Activated CD4-positive, alpha-beta T cell treated with anti-CD3 and anti-CD28 coated beads, Interleukin-10, Interleukin-2, amounts not matched to agents 100 ng/mL and 50 ng/mL, durations not matched to agents 16 hours and 8 hours (primary cell): ENCODE results near the gene PLCB2.

Experiments used
- DNase-seq: peaks from one replicate; pipeline ENCODE4 v3.0.0-alpha.2; 2020

Gene PLCB2

DNA sequence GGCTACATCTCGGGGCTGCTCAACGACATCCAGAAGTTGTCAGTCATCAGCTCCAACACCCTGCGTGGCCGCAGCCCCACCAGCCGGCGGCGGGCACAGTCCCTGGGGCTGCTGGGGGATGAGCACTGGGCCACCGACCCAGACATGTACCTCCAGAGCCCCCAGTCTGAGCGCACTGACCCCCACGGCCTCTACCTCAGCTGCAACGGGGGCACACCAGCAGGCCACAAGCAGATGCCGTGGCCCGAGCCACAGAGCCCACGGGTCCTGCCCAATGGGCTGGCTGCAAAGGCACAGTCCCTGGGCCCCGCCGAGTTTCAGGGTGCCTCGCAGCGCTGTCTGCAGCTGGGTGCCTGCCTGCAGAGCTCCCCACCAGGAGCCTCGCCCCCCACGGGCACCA lies 41.9 kb downstream of the PLCB2 start:
- no peak for DNase-seq

DNA sequence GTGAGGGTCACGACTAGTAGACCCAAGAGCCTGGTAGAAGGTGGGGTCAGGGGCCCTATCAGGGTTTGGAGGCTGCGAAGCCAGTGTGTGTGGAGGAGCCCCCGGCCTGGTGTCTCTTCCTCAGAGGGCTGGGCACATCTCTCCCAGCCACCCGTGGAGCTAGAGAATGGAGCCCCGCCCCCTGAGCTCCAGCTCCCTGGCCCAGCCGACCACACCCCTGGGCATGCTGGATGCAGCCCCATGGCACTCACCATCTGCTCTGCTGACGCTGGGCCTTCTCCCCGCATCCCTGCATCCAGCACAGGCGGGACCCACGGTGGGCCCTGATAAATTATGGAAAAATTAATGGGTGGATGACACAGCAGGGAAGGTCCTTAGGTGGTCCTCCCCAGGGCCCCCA lies 42.4 kb downstream of the PLCB2 start:
- no peak for DNase-seq

DNA sequence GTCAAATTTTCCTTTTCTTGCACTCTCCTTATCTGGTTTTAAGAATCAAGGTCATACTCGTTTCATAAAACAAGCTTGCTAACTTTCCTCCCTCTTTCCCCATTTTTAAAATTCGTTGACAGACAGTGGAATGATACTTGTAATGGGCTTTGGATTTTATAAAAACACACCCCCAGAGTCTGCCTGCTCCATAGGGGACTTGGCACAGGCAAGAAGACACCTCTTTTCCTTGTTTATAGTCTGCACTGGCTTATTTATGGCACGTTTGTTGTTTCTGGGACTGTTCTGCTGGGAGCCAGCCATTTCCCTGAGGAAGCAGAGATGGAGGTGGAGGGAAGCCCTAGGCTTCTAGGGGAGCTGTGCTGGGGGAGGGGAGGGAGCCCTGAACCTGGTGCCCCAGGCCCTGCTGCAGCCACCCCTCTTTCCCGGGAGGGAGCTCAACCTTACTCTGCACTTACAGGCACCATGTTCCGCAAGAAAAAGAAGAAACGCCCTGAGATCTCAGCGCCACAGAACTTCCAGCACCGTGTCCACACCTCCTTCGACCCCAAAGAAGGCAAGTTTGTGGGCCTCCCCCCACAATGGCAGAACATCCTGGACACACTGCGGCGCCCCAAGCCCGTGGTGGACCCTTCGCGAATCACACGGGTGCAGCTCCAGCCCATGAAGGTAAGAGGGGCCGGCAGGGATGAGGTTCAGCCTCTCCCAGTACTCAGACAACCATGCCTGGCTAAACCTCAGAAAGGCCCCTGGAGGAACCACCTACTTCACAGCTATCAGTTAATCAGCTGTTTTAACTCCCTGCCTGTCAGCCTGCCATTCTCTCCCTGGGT lies 43.2 kb downstream of the PLCB2 start:
- DNase-seq, result no peak

DNA sequence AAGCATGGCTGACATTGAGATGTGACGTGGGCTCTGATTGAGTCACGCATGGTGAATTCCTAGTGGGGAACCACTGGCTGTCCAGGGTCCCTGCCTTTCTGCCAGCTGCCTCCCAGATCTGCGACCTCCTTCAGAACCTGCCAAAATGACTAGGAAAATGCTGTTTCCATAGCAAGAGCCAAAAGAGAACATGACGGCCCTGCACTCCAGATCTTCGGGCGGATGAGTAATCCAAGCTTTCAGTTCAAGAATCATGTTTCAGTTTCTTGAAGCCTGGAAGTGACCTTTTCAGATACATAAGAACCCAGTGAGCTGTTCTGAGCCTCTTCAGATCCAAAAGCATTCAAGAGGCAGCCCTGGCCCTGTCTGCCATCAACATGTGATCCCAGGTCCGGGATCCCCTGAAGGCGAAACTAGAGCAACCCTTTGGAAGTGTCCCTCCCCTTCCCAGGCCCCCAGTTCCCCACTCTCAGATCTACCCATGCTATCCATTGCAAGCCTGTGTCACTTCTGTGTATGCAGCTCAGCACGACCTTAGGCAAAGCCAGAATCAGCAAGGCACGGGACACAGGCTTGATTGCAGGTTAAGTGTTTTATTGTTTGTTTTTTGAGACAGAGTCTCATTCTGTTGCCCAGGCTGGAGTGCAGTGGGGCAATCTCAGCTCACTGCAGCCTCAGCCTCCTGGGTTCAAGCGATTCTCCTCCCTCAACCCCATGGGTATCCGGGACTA lies 44.5 kb downstream of the PLCB2 start:
- DNase-seq, result no peak

DNA sequence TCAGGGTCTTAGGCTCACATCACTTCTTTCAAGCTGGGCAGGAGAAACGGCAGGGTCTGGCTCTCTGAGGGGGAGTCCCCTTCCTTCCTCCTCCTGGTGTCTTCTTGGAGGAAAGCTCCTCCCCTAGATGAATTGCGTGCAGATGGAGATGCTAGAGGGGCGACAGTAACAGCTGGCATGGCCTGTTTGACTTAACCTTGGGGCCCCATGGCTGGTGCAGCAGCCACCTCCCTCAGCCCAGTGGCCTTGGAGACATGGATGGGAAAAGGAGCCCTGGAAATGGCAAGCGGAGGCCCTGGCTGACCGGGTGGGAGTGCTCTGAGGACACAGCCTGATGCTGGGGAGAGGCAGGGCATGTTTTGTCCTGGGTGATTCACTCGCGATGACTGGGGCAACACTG lies 48.7 kb downstream of the PLCB2 start:
- no peak for DNase-seq

DNA sequence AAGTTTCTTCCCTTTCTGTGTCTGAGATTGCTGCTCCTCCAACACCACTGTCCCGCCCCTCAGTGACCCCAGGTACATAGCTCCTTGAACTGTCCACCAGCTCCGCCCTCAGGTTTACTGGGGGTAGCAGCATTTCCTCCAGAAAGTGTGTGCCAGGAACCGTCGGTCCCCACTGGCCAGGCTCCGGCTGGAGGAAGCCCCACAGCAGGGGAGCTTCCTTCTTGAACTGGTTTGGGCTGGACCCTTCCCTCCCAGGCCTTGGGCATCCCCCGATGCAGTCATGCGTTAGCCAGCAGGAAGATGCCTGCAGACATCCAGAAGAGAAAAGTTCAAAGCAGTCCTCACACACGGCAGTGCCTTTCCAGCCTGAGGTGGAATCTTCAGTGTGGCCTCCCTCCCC lies 49.2 kb downstream of the PLCB2 start:
- DNase-seq, result no peak

DNA sequence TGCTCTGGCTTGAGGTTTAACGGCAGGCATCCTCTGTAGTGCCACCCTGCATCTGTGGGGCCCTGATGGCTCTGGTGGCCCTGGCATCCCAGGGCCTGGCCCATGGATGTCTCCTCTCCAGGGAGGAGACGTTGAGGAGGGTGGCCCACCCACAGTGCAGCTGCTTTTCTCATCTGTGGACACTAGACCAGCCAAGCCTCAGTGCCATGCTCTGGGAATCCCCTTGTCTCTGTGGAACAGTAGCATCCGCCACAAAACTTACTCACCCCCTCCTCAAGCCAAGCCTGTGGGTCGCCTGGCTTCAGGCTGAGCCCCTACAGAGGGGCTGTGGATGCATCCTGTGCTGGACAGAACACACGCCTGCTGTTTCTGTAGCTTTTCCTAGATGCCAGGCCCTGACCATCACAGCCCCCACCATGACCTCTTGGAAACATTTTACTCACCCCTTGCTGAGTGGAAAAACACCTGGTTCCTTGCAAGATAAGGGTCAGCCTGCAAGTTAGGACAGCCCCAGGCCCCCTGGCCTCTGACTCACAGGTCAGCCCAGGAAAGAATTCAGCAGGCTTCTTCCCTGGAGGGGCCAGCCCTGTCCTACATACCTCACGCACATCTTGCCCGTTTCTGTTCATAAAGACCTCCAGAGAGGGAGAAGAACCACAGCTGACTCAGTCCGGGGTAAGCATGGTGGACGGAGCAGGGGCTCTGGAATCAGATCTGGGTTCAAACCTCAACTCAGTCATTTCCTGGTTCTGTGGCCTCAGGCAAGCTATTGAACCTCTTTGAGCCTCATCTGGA lies 49.9 kb downstream of the PLCB2 start:
- no peak for DNase-seq

DNA sequence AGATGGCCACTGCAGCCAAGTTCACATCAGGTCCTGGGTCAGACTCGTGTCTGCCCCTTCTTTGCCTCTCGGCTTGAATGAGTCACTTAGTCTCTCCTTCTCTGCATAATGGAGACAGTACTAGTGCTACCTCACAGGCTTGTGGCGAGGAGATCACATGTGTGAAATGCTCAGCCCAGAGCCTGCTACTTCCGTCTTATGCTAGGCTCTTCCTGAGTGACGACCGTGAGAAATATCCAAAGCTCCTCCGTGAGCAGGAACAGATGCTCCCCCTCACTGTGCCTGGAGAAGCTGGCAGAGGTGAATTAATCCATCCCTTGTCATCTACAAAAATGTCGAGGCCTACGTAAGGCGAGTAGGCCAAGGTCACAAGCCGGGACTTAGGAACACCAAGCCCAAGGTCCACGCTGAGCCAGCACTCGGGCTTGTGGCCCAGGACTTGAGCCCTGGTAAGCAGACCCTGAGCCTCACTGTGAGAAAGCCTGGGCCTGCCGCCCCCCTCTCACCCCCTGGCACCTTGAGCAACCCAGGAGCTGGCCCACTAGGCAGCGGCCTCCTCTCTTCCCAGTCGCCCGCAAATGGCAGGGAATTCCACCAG lies 51.0 kb downstream of the PLCB2 start:
- DNase-seq, result peak; percentile 15

DNA sequence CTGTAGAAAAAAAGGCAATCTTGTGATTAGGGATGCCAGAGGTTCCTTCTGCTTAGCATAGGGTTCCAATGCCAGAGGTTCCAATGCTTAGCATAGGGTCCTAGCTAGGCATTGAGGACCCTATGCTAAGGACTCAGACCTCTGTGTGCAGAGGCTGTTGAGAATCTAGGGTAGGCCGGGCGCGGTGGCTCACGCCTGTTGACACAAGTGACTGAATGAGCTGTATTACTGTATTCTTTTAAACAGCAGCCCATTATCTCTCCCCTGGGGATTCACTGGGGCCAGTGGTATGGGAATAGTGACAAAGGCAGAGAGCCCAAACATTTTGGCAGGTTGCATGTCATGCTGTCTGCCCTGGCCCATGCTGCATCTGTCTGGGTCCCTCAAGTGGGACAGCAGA lies 52.7 kb downstream of the PLCB2 start:
- no peak for DNase-seq

DNA sequence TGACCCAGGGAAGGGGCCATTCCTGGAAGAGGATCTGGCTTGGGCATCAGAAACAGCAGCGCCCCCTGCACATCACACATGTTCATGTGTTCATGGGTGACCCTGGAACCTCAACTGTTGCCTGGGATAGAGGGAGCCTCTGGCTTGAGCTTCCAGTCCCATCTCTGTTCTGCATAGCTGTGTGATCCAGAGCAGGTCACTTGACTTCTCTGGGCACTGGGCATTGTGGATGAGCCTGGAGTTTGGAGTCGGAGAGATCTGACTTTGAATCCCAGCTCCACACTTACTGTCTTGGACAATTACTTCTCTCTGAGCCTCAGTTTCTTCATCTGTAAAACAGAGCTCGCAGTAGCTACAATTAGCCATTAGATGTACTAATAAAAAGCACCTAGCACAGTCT lies 53.3 kb downstream of the PLCB2 start:
- no peak for DNase-seq

DNA sequence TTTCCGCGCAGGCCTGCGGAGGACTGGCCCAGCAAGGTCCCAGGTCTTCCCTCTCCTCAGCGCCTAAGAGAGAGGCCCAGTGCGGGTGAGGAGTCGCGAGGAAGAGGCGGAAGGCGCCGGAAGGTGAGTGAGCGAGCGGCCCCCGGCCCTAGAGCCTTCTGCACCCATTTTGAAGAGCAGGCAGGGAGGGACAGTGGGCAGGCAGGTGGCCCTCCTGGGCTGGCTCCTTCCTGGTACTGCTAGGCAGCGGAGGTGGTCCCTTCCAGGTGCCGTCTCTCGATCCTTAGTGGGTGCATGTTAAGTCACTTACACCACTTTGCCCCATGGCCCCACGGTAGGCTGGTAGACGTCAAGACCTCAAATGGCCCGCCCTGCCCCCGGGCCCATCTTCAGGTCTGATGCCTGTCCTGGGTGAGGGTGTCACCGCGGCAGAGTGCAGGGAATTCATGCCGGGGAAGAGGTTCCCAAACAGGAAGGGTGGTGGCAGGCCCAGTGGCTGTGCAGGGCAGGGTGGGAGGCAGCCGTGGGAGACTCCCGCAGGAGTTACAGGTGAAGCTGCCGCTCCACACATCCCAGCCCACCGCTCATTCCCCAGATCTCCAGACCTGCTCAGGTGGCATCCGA lies 54.5 kb downstream of the PLCB2 start:
- DNase-seq, result no peak

DNA sequence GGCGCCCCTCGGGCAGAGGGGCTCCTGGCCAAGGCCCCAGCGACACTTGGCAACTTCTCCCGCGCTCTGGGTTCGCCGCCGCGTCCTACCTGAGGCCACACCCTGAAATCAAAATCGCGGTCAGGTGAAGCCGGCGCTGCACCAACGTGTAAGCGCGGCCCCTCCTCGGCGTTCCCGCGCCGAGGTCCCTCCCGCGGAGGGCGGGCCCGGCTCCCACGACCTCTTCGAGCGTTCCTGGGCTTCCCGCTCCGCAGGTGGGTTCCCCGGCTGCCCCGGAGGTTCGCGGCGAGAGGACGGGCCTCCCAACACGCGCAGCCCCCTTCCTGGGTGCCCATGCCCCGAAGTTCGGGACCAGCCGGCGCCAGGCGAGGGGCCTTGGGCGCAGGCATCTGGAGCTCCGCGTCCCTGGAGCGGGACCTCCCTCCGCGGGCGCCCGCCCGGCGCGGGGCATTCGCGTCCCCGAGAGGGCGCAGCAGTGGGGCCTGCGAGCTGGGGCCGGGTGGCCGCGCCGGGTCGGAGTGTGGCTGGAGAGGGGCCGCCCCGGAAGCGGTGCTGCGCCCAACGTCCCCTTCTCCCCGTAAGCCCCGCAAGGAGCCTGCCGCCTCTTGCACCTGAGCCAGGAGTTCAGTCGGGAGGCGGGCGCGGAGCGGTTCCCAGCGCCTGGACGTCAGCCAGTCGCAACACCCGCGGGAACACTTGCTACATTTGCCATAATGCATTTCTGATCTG lies 55.1 kb downstream of the PLCB2 start:
- no peak for DNase-seq

DNA sequence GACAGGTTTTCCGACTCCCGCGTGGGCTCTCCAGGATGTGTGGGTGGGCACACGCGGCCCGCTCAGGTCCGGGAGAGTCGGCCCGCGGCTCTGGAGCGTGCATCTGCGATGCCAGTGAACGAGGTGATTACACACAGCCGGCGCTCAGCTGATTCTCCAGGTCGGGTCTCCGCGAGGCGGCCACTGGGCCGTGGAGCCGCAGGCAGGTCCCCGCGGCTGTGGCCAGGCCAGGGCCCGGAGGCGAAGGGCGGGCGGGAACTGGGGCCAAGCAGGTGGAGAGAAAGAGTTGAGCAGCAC lies 55.6 kb downstream of the PLCB2 start:
- DNase-seq, result no peak

DNA sequence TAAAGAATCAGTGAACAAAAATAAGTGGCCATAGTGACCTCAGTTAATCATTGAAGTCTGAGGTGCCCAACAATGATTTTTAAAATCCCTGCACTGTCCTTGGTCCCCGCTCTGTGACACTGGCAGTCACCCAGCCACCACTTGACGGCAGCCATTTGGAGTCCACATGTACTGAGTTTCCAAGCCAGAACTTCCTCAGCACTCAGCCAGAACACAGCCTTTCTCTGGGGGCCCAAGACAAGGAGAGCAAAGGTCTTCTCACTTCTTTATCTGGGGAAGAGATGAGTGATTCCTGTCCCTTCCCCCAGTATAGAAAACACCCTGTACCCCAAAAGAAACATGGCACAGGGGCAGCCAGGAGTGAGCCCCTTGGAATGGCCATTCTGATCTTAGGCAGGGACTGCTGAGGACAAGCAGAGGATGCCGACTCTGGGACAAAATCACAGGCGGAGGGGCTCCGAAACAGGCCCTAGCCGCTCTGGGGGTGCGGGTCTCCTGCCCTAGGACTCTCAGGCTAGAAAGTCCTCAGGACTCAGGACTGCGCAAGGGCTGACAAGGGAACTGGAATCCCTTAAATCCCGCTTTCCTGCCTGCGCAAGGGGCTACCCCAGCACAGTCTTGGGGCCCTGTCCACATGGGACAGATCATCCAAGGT lies 56.1 kb downstream of the PLCB2 start:
- no peak for DNase-seq

DNA sequence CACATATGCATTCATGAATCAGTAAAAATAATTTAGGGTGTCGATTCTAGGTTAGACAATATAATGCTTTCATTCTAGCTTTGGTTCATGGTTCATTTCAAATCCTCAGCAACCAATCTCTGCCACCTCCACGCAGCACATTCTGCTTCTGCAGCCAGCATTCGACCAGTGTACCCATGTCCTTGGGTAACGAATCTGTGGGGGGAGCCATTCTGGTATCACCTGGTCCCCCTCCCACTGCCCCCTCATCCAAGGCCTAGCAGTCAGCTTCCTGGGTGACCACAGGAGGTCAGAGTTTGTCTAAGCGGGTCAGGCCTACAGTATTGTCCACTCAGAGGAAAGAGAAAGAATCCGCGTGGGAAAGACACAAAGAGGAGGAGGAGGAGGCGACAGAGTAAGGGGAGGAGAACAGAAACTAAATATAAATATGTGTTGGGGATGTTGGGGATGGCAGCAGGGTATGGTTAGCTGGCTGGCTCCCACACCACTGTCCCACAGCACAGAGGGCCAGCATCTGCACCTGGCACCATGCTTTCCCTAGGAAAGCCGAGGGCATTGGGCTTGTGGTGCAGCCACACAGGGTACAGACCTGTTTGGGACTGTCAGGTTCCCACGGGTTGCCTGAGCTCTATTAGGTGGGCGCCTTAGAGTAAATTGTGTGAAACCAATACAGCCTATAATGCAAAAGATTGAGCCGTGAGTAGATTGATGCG lies 56.8 kb downstream of the PLCB2 start:
- DNase-seq, result no peak

DNA sequence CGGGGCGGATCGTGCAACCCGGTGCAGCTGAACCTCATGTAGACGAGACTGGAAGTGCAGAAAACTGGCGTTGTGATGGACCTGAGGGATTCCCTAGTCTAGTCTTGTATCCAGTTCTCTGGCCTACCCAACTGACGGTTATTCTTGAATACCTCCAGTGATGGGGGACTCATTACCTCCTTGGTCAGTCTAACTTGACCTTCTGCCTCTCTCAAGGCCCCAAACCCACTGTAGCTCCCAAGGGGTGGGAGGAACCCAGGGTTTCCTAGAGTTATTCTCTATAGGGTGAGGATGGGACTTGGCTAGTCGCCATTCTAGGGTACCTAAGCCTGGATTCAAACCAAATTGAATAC lies 57.5 kb downstream of the PLCB2 start:
- DNase-seq, result no peak

DNA sequence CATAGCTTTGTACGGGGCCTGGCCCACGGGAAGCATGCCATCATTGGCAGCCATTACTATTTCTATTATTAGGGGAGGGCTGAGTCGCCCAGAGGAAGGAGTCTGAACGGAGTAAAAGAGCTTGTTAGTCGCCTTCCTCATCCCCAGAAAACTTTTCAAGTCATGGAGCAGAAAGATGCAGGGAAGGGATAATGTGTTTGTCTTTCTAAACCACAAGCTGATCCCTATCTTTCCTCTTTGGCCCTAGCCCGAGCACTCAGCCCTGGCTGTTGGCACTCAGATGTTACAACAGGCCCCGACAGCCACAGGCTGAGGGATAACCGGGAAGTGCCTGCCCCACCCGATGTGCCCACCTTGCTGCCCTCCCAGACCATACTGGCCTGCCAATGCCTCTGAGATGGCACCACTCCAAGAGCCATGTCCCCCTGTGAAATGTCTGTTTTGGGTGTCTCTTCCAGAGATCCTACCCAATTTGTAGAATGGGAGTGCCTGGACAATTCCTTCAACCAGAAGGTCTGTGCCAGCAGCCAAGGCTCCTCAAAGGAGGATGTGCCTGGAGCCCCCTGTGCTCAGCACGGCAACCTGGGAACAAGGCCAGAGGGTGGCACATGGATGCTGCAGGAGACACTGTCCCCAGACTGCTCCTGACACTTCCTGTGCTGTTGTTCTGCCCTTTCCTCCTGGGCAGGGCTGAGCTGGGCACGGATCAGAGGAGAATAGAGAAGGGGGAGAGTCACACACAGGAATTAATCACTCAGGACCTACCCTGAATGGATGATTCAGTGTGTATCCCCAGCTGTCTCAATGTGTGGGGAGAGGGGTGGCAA lies 58.0 kb downstream of the PLCB2 start:
- no peak for DNase-seq

DNA sequence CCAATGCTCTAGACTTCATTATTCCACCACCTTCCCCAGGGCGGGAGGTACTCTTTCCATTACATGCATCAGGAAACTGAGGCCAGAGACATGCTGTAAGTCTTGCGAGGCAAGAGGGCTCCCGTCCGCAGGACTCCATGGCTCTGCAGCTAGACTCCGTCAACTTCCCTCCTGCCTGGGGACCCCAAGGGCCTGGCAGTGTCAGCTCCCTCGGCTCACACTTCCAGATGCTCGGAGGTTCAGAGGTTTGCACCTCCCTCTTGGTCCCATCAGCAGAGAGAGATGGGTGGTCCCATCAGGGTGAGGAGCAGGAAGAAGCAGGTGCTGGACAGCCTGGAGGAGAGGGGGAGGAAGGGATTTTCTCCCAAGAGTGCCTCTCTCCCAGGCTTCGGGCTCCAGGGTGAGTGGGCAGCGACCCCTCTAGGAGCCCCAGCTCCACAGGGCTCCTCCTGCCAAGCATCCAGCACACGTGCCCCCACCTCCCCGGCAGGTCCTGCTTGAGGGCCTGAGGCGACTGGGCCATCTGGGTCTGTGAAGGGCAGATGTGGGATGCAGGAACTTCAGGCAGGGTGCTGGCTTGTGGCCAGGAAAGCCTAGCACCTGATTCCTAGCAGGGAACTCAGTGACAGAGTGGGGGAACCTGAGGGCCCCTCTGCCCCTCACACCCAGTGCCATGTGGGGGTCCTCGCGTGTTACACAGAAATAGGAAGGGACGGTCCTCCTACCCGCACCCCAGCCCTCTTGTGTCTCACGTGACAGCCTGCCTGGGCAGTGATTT lies 59.5 kb downstream of the PLCB2 start:
- no peak for DNase-seq

DNA sequence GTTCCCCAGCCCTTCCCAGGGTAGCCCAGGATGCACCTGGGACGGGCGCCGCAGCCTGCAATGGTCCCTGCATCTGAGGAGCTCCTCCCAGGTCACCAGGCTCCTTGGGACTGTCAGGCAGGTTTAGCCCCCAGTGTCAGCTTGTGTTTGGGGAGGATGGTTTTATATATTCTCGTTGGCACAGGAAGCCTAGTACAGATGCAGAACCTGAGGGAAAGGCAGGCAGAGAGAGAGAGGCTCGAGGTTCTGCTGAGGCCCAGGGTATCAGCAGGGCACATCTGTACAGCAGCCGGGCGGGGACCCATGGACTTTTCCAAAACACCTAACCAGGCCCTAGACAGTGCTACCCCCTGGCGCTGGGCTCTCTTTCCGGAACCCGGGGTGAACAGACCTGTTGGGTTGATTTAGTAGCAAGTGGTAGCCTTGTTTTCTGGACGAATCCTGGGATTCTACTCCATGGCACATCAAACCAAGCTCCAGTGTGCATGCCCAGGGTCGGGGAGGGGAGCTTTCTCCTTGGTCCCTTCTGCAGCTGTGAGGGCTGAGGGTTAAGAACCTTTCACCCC lies 60.2 kb downstream of the PLCB2 start:
- DNase-seq, result no peak
